Uterus (tissue), 4 donors: Measurements from ENCODE around the gene CAMK2D. TPM values are rescaled to one million over a fixed set of nuclear protein-coding genes. Genes with fewer than 3 reads are reported as not detected.

Experiments used
- DNase-seq, 2 donors: peaks; one replicate each; pipeline ENCODE4 v3.0.0-alpha.2; 2019 to 2020
- H3K27ac ChIP-seq, 2 donors: fragments of 200-600 bp; sonication (generic); 1 replicate in 1 of 2; 2 replicates in 1 of 2; pipeline ENCODE4 v1.5.1; 2016 to 2018
- H3K27me3 ChIP-seq, 2 donors: fragments of 200-600 bp; sonication (generic); one replicate each; pipeline ENCODE4 v1.5.1; 2018 to 2019; ENCODE audit warnings: control low read depth in 1 of 2
- H3K36me3 ChIP-seq, 2 donors: fragments of 200-600 bp; sonication (generic); one replicate each; pipeline ENCODE4 v1.5.1; 2019; ENCODE audit warnings: control low read depth in 1 of 2
- H3K4me1 ChIP-seq, 2 donors: fragments of 200-600 bp; sonication (generic); one replicate each; pipeline ENCODE4 v1.5.1; 2018 to 2019; ENCODE audit warnings: control low read depth in 1 of 2
- H3K4me3 ChIP-seq, 2 donors: fragments of 200-600 bp; sonication (generic); 1 replicate in 1 of 2; 2 replicates in 1 of 2; pipeline ENCODE4 v1.5.1; 2018 to 2019; ENCODE audit warnings: mild to moderate bottlenecking in 1 of 2
- H3K9me3 ChIP-seq, 2 donors: fragments of 200-600 bp; sonication (generic); one replicate each; pipeline ENCODE4 v1.5.1; 2019; ENCODE audit warnings: control low read depth in 1 of 2
- CTCF ChIP-seq, 4 experiments: fragments of 200-600 bp in 2 of 4; fragments of 450-650 bp in 2 of 4; sonication (generic) in 2 of 4; IDR thresholded peaks; one replicate each; pipeline ENCODE4 v1.5.1; 2016 to 2019; ENCODE audit warnings: antibody characterized with exemption in 4 of 4, mild to moderate bottlenecking in 2 of 4, moderate library complexity in 1 of 4
- POLR2A ChIP-seq, 2 donors: fragments of 450-650 bp; IDR thresholded peaks; one replicate each; pipeline ENCODE4 v1.6.1; 2016; ENCODE audit warnings: antibody characterized with exemption in 2 of 2, mild to moderate bottlenecking in 1 of 2, moderate library complexity in 1 of 2
- intact Hi-C: fragments of 100-400 bp; cut with DNase I; formaldehyde crosslinking; loops from one replicate; pipeline ENCODE4 v1.15.1; 2023; ENCODE audit warnings: low total_unique reads
- total RNA-seq, 4 donors: library from RNA; depleted of rRNA in 3 of 4; stranded (reverse); fragments of >200 nt in 3 of 4; gene quantifications; one replicate each; pipeline versions ENCODE4 v1.1.0 to v1.2.4, GENCODE V29; 2014 to 2023
- donor health status: DM: yes; HTN: yes; CAD: no.

The CAMK2D gene
- total RNA-seq, 4 donors from 2014 or later: 41.5 to 95.3 (median 54.3) TPM

- no peaks in the 10 kb centered on the region for H3K4me1 ChIP-seq
- H3K27me3 ChIP-seq: no peaks in the 10 kb centered on the region
- H3K36me3 ChIP-seq: no peaks in the 10 kb centered on the region
- TF ChIP-seq POLR2A (IDR thresholded peaks at IDR 0.05): no peak
- no peak for TF ChIP-seq CTCF (IDR thresholded peaks at IDR 0.05)
- no peaks in the 10 kb centered on the region for H3K9me3 ChIP-seq
- intact Hi-C loops: no loop called here
- DNase-seq: no peak
- no peak overlapping the region for H3K4me3 ChIP-seq
- no peak overlapping the region for H3K27ac ChIP-seq
These were observed 107.7 kb downstream of the CAMK2D start for GRCh38 chr4:113653871-113654270.

- no peak for DNase-seq
- intact Hi-C loops: no loop called here
- TF ChIP-seq POLR2A (IDR thresholded peaks at IDR 0.05) (no peak), CTCF (IDR thresholded peaks at IDR 0.05) (no peak)
These were observed 115.1 kb downstream of the CAMK2D start for GRCh38 chr4:113646442-113646822.

GRCh38 chr4:113645771-113646441 lies 115.6 kb downstream of the CAMK2D start:
- Histone ChIP-seq H3K4me3 (no peak overlapping the region), H3K9me3 (no peaks in the 10 kb centered on the region), H3K36me3 (no peaks in the 10 kb centered on the region), H3K27ac (no peak overlapping the region), H3K27me3 (no peaks in the 10 kb centered on the region), H3K4me1 (peaks cover 5 to 14% of the 10 kb centered on the region in 2 donors)
- no peak for TF ChIP-seq POLR2A (IDR thresholded peaks at IDR 0.05)
- TF ChIP-seq CTCF (IDR thresholded peaks at IDR 0.05): no peak
- no peak for DNase-seq
- intact Hi-C loops: no loop called here

More at GRCh38 chr4:113646442-113646822, 115.1 kb downstream of the CAMK2D start:
- no peak overlapping the region for H3K27ac ChIP-seq
- H3K4me3 ChIP-seq: no peak overlapping the region
- H3K9me3 ChIP-seq: no peaks in the 10 kb centered on the region
- H3K4me1 ChIP-seq: peaks cover 5 to 14% of the 10 kb centered on the region in 2 donors
- H3K27me3 ChIP-seq: no peaks in the 10 kb centered on the region
- no peaks in the 10 kb centered on the region for H3K36me3 ChIP-seq

GRCh38 chr4:113645288-113645687 lies 116.2 kb downstream of the CAMK2D start:
- Histone ChIP-seq H3K36me3 (no peaks in the 10 kb centered on the region), H3K4me3 (no peak overlapping the region), H3K4me1 (peaks cover 5 to 14% of the 10 kb centered on the region in 2 donors), H3K27me3 (no peaks in the 10 kb centered on the region), H3K9me3 (no peaks in the 10 kb centered on the region), H3K27ac (no peak overlapping the region)
- TF ChIP-seq POLR2A (IDR thresholded peaks at IDR 0.05): no peak
- TF ChIP-seq CTCF (IDR thresholded peaks at IDR 0.05): no peak
- DNase-seq: no peak
- intact Hi-C loops: no loop called here

GRCh38 chr4:113644398-113644797 lies 117.1 kb downstream of the CAMK2D start:
- Histone ChIP-seq H3K27me3 (no peaks in the 10 kb centered on the region), H3K4me1 (peaks cover 5 to 14% of the 10 kb centered on the region in 2 donors), H3K27ac (no peak overlapping the region)

More at GRCh38 chr4:113644398-113644797, 117.1 kb downstream of the CAMK2D start:
- DNase-seq: no peak
- intact Hi-C loops: no loop called here
- Histone ChIP-seq H3K36me3 (no peaks in the 10 kb centered on the region), H3K9me3 (no peaks in the 10 kb centered on the region), H3K4me3 (no peak overlapping the region)
- TF ChIP-seq CTCF (IDR thresholded peaks at IDR 0.05): no peak
- TF ChIP-seq POLR2A (IDR thresholded peaks at IDR 0.05): no peak
